ENCODE data around the gene IGFBP7. TPM values are rescaled to one million over a fixed set of nuclear protein-coding genes. Genes with fewer than 3 reads are reported as not detected.

The IGFBP7 gene
- total and polyA plus RNA-seq, 2 of the 8 experiments (the other 6 are each of a cell fraction or from before 2014, with no cell fraction given), result 0.17 to 0.48 TPM

DNA sequence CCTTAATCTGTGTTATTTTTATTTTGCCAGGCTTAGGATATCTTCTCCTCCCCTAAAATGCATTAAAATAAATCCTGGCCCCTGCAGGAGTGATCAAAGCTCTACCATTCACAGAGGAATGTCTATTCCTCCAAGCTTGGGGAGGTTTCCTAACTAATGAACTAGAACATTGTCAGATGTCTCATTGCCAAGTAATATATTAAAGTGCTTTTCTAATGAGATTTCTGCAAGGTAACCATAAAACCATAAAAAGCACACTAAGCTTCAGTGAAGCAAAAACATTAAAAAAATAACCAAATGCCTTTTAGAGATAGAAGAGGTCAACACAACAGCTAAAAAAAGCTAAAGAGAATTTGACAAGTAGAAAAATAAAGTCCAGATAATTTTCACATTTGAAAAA is 34.8 kb downstream of the IGFBP7 start (continued):
- TF ChIP-seq, protein P1, sequence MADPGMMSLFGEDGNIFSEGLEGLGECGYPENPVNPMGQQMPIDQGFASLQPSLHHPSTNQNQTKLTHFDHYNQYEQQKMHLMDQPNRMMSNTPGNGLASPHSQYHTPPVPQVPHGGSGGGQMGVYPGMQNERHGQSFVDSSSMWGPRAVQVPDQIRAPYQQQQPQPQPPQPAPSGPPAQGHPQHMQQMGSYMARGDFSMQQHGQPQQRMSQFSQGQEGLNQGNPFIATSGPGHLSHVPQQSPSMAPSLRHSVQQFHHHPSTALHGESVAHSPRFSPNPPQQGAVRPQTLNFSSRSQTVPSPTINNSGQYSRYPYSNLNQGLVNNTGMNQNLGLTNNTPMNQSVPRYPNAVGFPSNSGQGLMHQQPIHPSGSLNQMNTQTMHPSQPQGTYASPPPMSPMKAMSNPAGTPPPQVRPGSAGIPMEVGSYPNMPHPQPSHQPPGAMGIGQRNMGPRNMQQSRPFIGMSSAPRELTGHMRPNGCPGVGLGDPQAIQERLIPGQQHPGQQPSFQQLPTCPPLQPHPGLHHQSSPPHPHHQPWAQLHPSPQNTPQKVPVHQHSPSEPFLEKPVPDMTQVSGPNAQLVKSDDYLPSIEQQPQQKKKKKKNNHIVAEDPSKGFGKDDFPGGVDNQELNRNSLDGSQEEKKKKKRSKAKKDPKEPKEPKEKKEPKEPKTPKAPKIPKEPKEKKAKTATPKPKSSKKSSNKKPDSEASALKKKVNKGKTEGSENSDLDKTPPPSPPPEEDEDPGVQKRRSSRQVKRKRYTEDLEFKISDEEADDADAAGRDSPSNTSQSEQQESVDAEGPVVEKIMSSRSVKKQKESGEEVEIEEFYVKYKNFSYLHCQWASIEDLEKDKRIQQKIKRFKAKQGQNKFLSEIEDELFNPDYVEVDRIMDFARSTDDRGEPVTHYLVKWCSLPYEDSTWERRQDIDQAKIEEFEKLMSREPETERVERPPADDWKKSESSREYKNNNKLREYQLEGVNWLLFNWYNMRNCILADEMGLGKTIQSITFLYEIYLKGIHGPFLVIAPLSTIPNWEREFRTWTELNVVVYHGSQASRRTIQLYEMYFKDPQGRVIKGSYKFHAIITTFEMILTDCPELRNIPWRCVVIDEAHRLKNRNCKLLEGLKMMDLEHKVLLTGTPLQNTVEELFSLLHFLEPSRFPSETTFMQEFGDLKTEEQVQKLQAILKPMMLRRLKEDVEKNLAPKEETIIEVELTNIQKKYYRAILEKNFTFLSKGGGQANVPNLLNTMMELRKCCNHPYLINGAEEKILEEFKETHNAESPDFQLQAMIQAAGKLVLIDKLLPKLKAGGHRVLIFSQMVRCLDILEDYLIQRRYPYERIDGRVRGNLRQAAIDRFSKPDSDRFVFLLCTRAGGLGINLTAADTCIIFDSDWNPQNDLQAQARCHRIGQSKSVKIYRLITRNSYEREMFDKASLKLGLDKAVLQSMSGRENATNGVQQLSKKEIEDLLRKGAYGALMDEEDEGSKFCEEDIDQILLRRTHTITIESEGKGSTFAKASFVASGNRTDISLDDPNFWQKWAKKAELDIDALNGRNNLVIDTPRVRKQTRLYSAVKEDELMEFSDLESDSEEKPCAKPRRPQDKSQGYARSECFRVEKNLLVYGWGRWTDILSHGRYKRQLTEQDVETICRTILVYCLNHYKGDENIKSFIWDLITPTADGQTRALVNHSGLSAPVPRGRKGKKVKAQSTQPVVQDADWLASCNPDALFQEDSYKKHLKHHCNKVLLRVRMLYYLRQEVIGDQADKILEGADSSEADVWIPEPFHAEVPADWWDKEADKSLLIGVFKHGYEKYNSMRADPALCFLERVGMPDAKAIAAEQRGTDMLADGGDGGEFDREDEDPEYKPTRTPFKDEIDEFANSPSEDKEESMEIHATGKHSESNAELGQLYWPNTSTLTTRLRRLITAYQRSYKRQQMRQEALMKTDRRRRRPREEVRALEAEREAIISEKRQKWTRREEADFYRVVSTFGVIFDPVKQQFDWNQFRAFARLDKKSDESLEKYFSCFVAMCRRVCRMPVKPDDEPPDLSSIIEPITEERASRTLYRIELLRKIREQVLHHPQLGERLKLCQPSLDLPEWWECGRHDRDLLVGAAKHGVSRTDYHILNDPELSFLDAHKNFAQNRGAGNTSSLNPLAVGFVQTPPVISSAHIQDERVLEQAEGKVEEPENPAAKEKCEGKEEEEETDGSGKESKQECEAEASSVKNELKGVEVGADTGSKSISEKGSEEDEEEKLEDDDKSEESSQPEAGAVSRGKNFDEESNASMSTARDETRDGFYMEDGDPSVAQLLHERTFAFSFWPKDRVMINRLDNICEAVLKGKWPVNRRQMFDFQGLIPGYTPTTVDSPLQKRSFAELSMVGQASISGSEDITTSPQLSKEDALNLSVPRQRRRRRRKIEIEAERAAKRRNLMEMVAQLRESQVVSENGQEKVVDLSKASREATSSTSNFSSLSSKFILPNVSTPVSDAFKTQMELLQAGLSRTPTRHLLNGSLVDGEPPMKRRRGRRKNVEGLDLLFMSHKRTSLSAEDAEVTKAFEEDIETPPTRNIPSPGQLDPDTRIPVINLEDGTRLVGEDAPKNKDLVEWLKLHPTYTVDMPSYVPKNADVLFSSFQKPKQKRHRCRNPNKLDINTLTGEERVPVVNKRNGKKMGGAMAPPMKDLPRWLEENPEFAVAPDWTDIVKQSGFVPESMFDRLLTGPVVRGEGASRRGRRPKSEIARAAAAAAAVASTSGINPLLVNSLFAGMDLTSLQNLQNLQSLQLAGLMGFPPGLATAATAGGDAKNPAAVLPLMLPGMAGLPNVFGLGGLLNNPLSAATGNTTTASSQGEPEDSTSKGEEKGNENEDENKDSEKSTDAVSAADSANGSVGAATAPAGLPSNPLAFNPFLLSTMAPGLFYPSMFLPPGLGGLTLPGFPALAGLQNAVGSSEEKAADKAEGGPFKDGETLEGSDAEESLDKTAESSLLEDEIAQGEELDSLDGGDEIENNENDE (IDR thresholded peaks at IDR 0.05; ENCODE audit: insufficient replicate concordance, low read length), result no peak
- TF ChIP-seq CHD2 (IDR thresholded peaks at IDR 0.05; ENCODE audit: low read length) (no peak), CBX5 (IDR thresholded peaks at IDR 0.05; ENCODE audit: low read depth, low read length) (no peak), SAP30 (IDR thresholded peaks at IDR 0.05; ENCODE audit: insufficient read depth, insufficient replicate concordance, low read length) (no peak), SP1 (IDR thresholded peaks at IDR 0.05; ENCODE audit: low read depth, low read length) (no peak), JUND (IDR thresholded peaks at IDR 0.05; ENCODE audit: low read length) (no peak), KDM1A (IDR thresholded peaks at IDR 0.05; ENCODE audit: borderline replicate concordance, low read length) (no peak), HDAC2 (IDR thresholded peaks at IDR 0.05; ENCODE audit: borderline replicate concordance in 1 of 2, low read depth in 2 of 2, low read length in 2 of 2) (no peak), CREB1 (IDR thresholded peaks at IDR 0.05) (no peak)
